ENCODE measurements around the gene TACO1. TPM values are rescaled to one million over a fixed set of nuclear protein-coding genes. Genes with fewer than 3 reads are reported as not detected.
A peak's percentile ranks its signal among the peaks of the same experiment; 100 is the strongest.

Gene TACO1
- total RNA-seq, 4 donors from 2014 or later: 7.6 to 16.6 (median 12.7) TPM

DNA sequence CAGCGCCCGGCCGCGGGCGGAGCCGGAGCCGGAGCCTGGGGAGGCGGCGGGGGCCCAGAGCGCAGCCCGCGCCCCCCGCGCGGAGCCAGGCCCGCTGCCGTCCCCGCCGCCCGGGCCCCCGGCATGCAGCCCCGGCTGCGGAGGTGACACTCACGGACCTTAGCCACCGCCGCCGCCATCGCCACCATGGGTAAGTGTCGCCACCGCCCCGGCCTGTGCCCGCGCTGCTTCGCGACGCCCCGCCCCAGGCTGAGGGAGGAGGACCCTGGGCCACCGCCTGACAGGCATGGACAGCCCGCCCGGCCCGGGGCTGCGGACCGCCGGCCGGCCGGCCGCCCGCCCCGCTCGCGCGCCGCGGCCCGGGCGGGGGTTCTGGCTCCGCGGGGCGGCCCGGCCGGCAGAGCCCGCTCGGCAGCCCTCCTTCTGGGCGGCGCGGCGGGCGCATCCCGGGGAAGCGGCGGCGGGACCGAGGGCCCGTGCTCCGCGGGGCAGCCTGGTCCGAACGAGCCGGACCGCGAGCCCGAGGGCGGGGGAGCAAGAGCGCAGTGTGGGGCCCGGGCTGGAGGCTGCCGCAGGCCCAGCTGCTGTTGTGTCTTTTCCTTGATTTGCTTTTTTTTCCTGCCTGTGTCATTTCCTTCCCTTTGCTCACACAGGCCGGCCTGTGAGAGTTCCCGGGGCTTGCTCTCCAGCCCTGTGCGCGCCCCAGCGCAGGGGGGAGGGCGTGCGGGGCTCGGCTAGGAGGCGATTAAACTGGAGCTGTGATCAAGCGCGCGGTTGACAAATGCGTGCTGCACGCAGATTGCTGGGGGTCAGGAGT lies 22.1 kb downstream of the TACO1 start:
- no peaks in the 10 kb centered on the region for H3K9me3 ChIP-seq
- peak overlapping the region; percentile 89 to 99 (median 94) for H3K27ac ChIP-seq
- H3K4me1 ChIP-seq: peaks cover 20 to 54% (median 35%) of the 10 kb centered on the region in 3 donors
- intact Hi-C loops (cut with DNase I): no loop called here
- H3K4me3 ChIP-seq: peak overlapping the region; percentile 68 to 89 (median 77)
- no peaks in the 10 kb centered on the region for H3K27me3 ChIP-seq
- peak; percentile 12 for DNase-seq
- TF ChIP-seq, protein P1, sequence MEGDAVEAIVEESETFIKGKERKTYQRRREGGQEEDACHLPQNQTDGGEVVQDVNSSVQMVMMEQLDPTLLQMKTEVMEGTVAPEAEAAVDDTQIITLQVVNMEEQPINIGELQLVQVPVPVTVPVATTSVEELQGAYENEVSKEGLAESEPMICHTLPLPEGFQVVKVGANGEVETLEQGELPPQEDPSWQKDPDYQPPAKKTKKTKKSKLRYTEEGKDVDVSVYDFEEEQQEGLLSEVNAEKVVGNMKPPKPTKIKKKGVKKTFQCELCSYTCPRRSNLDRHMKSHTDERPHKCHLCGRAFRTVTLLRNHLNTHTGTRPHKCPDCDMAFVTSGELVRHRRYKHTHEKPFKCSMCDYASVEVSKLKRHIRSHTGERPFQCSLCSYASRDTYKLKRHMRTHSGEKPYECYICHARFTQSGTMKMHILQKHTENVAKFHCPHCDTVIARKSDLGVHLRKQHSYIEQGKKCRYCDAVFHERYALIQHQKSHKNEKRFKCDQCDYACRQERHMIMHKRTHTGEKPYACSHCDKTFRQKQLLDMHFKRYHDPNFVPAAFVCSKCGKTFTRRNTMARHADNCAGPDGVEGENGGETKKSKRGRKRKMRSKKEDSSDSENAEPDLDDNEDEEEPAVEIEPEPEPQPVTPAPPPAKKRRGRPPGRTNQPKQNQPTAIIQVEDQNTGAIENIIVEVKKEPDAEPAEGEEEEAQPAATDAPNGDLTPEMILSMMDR (IDR thresholded peaks at IDR 0.05): no peak
- TF ChIP-seq POLR2A (IDR thresholded peaks at IDR 0.05): peak in 1 of 4 donors; percentile 44
- 0% methylated on average over 11 to 23 of the region's 100 CpGs for WGBS, 2 donors
- no peaks in the 10 kb centered on the region for H3K36me3 ChIP-seq

DNA sequence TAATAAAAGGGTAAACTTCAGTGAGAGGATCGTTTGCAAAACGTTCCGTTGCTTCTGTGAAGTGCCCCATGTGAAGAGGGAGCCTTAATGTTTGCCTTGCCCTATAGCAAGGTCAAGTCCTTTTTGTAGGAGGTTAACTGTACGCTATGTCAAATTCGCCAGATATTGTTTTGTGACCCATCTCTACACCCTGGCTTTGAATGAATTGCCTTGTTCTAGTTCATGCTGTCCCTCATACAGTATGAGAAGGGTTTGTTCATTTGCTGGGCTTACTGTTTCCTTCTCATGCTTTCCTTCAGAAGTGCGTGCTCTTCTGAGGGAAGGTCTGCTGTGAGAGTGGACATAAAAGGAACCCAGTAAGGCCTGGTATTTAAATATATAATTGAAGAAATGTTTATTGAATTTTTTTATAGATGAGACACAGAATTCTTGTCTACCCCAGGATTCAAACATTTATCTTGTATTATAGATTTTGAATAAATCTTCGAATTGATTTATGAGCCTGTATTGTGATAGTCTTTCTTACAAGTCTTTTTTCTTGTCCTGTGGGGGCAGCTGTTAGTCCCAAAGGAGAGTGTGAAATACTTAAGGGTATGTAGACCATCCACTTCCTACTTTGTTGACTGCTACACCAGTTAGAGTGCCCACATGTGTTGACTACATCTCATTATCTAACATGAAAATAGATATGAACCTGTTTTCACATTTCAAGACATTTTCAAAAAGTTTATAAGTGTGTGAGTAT lies 23.3 kb downstream of the TACO1 start:
- H3K4me3 ChIP-seq: peak overlapping the region in 3 of 4 donors; percentile 68 to 89 (median 81)
- H3K4me1 ChIP-seq: peaks cover 20 to 62% (median 37%) of the 10 kb centered on the region in 3 donors
- no peaks in the 10 kb centered on the region for H3K9me3 ChIP-seq
- intact Hi-C loops (cut with DNase I): no loop called here
- peak overlapping the region in 3 of 4 donors; percentile 89 to 99 (median 96) for H3K27ac ChIP-seq
- 47 to 55% methylated on average over 7 of the region's 7 CpGs for WGBS, 2 donors
- H3K36me3 ChIP-seq: no peaks in the 10 kb centered on the region
- no peaks in the 10 kb centered on the region for H3K27me3 ChIP-seq
- TF ChIP-seq, protein P1 (IDR thresholded peaks at IDR 0.05): no peak
- no peak for TF ChIP-seq POLR2A (IDR thresholded peaks at IDR 0.05)
- DNase-seq: no peak

- peak overlapping the region in 1 of 4 donors; percentile 34 for H3K27ac ChIP-seq
- H3K36me3 ChIP-seq: no peaks in the 10 kb centered on the region
- peak overlapping the region in 2 of 4 donors; percentile 81 to 89 for H3K4me3 ChIP-seq
- TF ChIP-seq, protein P1 (IDR thresholded peaks at IDR 0.05): no peak
- no peak for TF ChIP-seq POLR2A (IDR thresholded peaks at IDR 0.05)
- H3K9me3 ChIP-seq: no peaks in the 10 kb centered on the region
- peaks cover 20 to 68% (median 42%) of the 10 kb centered on the region in 3 donors for H3K4me1 ChIP-seq
- intact Hi-C loops (cut with DNase I): no loop called here
- WGBS, 2 donors: 56 to 77% methylated on average over 1 of the region's 1 CpG
- no peak for DNase-seq
- H3K27me3 ChIP-seq: no peaks in the 10 kb centered on the region
These were observed 23.8 kb downstream of the TACO1 start for GRCh38 chr17:63624531-63624880.

GRCh38 chr17:63626551-63627180 lies 26.0 kb downstream of the TACO1 start:
- H3K27me3 ChIP-seq: no peaks in the 10 kb centered on the region
- H3K9me3 ChIP-seq: no peaks in the 10 kb centered on the region
- TF ChIP-seq POLR2A (IDR thresholded peaks at IDR 0.05): no peak
- TF ChIP-seq, protein P1 (IDR thresholded peaks at IDR 0.05): no peak
- 55 to 65% methylated on average over 4 of the region's 4 CpGs for WGBS, 2 donors
- intact Hi-C loops (cut with DNase I): no loop called here
- H3K36me3 ChIP-seq: no peaks in the 10 kb centered on the region
- H3K4me1 ChIP-seq: peaks cover 28 to 83% (median 63%) of the 10 kb centered on the region in 3 donors
- no peak overlapping the region for H3K4me3 ChIP-seq
- peak overlapping the region in 2 of 4 donors; percentile 19 to 34 for H3K27ac ChIP-seq
- DNase-seq: no peak

All from esophagus squamous epithelium (tissue), 5 donors.